Cortex of kidney (tissue), 1 donor: Measurements from ENCODE around the gene FRMD5.
"Not testable (repeated sequence)": the region's sequence is repeated elsewhere in the genome, so short reads cannot be mapped to it uniquely, and the experiment has no call there.

Experiments
- DNase-seq: peaks from one replicate; lab custom pipeline; 2025; lab: John Stamatoyannopoulos, UW

The FRMD5 gene

DNA sequence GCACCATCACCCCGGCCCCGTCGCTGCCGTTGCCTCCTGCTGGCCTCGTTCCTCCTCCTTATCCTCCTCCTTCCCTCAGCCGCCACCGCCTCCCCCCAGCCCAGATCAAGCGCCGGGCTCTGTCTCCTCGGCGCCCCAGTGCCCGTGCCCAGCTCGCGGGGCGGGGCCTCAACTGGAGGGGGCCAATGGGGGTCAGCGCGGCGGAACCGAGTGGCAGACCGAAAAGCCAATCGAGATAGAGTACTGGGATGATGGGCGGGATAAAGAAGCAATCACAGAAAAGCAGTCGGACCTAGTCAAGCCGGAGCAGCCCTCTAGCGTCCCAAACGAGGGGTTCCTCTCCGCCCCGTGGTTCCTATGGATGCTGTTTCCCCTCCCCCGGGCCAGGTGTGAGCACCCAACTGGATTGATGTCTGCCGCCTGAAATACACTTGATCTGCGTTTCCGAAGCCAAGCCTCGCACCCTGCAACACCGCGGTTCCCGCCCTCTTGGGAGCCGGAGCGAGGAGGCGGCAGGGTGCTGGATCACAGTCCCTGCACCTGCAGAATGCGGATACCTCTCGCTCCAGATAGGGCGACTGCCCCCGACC, at the start of gene FRMD5:
Gene FRMD5 (minus strand): TSS at position 121 of the 590 bp plus-strand sequence.
- no peak for DNase-seq

- no peak for DNase-seq
These were observed 48.8 kb upstream of the FRMD5 start for GRCh38 chr15:44243829-44244228.

DNA sequence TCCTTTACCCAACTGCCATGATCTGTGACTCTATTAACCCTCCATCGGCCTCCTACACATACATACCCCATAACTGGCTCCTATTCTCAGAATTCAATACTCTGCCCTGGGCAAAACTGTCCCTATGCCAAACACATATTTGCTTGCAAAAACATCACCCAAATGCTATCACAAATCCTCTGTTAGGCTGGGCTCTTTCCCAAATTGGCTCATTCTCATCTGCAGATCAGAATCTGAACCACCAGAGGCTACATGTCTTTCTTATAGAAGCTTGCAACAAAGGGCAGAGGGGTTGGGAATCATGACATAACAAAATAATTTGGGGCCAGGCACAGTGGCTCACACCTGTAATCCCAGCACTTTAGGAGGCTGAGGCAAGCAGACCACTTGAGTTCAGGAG, 48.1 kb upstream of the FRMD5 start:
- no peak for DNase-seq

GRCh38 chr15:44231842-44232241, 36.8 kb upstream of the FRMD5 start:
- no peak for DNase-seq

DNA sequence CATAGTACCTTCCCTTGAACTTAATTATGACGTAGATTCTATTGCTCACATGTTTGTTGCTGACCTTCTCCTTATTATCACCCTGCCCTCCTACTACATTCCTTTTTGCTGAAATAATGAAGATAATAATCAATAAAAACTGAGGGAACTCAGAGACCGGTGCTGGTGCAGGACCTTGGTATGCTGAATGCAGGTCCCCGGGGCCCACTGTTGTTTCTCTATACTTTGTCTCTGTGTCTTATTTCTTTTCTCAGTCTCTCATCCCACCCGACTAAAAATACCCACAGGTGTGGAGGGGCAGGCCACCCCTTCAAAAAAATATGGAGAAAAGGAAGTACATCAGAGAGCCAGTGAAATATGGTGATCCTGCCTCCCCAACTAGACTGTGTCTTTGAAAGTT, 34.2 kb upstream of the FRMD5 start:
- not testable (repeated sequence) for DNase-seq

- DNase-seq, result no peak
These were observed 32.5 kb upstream of the FRMD5 start for GRCh38 chr15:44227584-44227983.

GRCh38 chr15:44227001-44227400, 31.9 kb upstream of the FRMD5 start:
- not testable (repeated sequence) for DNase-seq

DNA sequence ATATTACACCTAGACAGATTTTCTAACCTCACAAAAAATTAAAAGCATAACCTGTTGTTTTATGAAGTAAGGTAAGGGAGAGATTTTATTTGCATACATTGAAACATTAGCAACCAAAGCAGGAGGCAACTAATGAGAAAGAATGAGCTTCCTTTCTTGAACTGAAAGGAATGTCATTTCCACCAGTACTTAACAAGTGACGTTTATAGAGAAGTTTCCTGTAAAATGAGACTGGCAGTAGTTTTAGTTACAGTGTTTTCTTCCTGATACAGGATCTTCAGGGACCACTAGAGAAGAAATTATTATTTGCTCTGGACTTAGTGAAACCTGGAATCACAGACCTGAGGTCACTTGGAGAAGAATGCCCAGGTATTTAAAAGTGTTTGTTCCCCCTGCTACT, 27.4 kb upstream of the FRMD5 start:
- DNase-seq, result no peak

DNA sequence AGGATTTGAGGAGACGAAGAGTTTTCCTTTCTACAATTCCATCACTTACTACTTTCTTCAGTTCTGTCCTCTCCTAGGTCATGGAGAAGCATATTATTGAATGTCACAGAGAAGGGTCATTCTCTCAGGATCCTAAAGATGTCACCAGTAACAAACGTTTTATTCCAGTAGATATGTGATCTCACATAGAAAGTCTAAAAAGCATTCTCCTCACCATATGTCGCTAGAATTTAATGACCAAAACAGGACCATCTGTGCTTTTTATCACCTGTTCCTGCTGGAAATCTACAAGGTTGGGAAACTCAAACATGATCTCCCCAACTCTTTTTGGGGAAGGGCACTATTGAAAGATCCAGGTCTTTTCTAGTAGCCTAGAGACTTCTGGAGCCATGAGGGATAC, 24.0 kb upstream of the FRMD5 start:
- no peak for DNase-seq

DNA sequence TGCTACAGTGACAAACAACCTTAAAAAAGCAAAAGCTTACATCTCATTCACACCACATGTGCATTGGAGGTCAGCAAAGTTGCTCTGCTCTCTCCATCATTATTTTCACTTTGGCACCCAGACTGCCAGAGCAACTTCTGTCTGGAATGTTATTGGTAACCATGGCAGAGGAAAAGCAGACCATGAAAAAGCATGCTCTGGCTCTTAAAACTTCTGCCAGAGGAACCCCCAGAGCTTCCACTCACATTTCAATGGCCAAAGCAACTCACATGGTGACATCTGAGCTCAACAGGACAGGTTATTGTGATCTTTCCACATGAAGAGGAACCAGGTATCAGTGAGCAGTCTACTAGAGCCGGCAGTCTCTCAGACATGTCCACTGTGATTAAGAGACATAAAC, 21.9 kb upstream of the FRMD5 start:
- no peak for DNase-seq

DNA sequence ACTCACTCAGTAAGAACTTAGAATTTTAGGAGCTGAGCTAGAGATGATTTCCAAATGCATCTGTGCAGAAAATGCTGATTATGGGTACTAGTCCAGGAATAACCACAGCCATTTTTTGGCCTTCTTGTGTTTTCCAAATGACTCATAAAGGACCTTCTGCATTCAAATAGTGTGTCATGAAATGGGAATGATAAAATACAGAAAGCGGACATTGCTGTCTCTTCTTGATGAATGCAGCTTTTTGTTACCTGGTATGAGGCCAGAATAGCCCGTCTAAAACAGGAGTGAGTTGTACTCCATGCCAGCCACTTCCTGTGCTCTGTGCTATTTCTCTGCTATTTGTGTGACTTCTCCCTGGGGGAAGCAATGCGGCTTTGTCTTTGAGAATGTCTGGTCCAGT, 20.5 kb upstream of the FRMD5 start:
- DNase-seq, result no peak

- no peak for DNase-seq
These were observed 13.9 kb upstream of the FRMD5 start for GRCh38 chr15:44208956-44209355.

- no peak for DNase-seq
These were observed 12.6 kb upstream of the FRMD5 start for GRCh38 chr15:44207643-44208042.

DNA sequence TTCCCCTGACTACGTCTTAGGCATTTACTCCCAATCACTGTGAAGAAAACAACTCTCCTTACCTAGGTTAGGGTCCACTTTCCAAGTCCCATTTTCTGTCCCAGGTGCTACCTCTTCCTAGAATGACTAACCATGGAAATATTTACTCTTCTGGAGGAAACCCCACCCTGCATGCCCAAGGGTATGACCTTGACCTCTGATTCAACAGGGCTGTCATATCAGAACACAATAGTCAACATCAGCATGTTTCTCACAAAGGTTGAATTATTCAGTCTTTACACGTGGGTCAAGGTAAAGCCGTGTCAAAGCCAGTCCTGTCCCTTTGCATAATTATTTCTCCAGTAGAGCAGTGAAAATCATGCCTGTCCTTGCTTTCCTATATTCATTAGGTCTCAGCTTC, 4.3 kb upstream of the FRMD5 start:
- DNase-seq, result no peak

GRCh38 chr15:44194323-44195150, 534 bp downstream of the FRMD5 start:
- no peak for DNase-seq

DNA sequence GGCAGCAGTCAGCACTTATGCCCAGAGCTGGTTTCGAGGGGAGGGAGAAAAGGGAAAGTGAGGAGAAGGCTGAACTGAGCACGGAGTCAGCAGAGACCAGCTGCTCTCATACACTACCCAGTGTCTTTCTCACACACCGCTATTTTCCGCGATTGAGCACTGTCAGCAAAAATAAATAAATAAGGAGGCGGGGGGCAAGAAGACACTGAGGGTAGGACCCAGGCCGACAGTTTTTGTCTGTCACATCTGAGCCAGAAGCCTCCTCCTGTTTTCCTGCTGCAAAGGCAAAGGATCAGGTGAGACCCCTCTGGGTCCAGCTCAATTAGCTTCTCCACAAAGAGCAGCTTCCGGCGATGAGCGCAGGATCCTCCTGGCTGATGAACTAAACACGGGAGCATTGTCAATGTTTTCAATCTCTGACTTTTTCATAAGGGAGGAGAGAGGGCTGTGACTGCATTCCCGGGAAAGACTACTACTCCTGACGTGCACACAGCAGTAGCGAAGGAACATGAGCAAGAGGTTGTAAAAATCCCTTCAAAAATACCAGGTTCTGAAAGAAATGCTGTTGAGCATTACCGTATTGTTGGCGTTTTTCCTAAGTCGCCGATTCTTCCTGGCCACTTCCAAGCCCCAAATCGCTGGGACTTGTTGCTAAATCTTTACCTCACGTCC, 1.3 kb downstream of the FRMD5 start:
- no peak for DNase-seq

GRCh38 chr15:44188795-44189194, 6.3 kb downstream of the FRMD5 start:
- DNase-seq, result no peak

GRCh38 chr15:44186705-44187104, 8.4 kb downstream of the FRMD5 start:
- DNase-seq, result no peak

DNA sequence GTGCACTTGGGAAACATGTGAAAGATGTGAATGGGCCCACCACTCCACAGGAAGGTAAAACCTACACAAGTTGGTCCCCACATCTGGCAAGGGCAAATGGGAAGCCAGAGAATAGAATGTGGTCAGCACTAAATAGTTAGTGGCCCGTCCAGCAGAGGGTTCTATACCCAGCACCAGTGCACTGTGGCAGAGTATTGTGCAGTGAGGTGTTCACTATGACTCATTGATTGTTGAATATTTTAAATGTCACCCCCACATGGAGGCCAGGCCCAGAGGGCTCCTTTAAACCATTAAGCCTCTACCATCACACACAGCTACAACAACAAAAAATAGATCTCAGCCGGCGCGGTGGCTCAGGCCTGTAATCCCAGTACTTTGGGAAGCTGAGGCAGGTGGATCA, 11.7 kb downstream of the FRMD5 start:
- DNase-seq, result no peak

- no peak for DNase-seq
These were observed 13.7 kb downstream of the FRMD5 start for GRCh38 chr15:44181410-44181809.

- DNase-seq, result no peak
These were observed 17.9 kb downstream of the FRMD5 start for GRCh38 chr15:44177139-44177538.

DNA sequence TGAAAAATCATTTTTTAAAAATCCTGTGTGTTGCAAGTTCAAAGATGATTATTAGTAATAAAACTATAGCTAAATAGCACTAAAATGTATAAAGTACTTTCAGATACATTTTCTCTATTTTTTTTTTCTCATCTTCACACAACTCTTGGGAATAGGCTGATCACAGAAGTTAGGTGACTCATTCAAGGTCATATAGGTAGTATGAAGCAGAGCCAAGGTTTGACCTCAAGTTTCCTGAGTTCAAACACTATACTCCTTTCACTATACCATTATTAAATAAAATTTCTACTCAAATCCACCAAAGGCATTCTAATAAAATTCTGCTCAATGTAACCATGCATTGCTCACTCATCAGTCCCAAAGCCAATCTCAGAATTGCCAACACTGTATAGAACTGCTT, 21.3 kb downstream of the FRMD5 start:
- DNase-seq, result no peak

DNA sequence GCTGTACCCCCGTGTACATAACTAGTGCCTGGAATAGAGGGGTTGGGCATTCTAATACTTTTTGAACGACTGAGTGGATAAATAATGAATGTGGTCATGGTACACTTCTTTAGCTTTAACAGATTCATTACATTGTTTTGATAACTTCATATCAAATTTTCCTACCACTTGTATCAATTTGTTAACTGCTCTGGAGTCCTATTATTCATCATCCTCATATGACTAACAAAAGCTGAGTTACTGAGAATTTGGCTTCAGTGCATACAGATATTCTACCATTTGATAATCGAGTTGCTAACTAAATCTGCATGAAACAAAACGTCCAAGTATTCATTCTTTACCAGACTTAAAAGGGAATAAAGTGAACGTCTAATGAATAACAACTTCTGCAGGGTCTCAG, 31.7 kb downstream of the FRMD5 start:
- DNase-seq, result no peak
